ENCODE data around the gene AP3D1.
A peak's percentile ranks its signal among the peaks of the same experiment; 100 is the strongest.
"Not testable (repeated sequence)": the region's sequence is repeated elsewhere in the genome, so short reads cannot be mapped to it uniquely, and the experiment has no call there.

AP3D1 gene

GRCh38 chr19:2086695-2087620, 64.4 kb downstream of the AP3D1 start:
- peak overlapping the region; percentile 86 for H3K27ac Mint-ChIP-seq
- H3K9me3 Mint-ChIP-seq (ENCODE audit: low read depth); H3K36me3 Mint-ChIP-seq; H3K27me3 Mint-ChIP-seq: not testable (repeated sequence)
- peaks cover 64% of the 10 kb centered on the region for H3K4me1 Mint-ChIP-seq (ENCODE audit: low read depth)
- H3K4me3 Mint-ChIP-seq = peak overlapping the region; percentile 62

GRCh38 chr19:2084993-2085720, 66.2 kb downstream of the AP3D1 start:
- H3K27me3 Mint-ChIP-seq = no peaks in the 10 kb centered on the region
- H3K4me1 Mint-ChIP-seq (ENCODE audit: low read depth) = peaks cover 62% of the 10 kb centered on the region
- H3K4me3 Mint-ChIP-seq = peak overlapping the region; percentile 98
- H3K27ac Mint-ChIP-seq = peak overlapping the region; percentile 97
- no peaks in the 10 kb centered on the region for H3K9me3 Mint-ChIP-seq (ENCODE audit: low read depth)
- H3K36me3 Mint-ChIP-seq = peaks cover 7% of the 10 kb centered on the region

GRCh38 chr19:2083174-2083854, 68.1 kb downstream of the AP3D1 start:
- Mint-ChIP-seq H3K27ac (peak overlapping the region; percentile 97), H3K36me3 (peaks cover 7% of the 10 kb centered on the region), H3K4me3 (peak overlapping the region; percentile 98), H3K27me3 (no peaks in the 10 kb centered on the region), H3K9me3 (ENCODE audit: low read depth) (no peaks in the 10 kb centered on the region), H3K4me1 (ENCODE audit: low read depth) (peaks cover 58% of the 10 kb centered on the region)

DNA sequence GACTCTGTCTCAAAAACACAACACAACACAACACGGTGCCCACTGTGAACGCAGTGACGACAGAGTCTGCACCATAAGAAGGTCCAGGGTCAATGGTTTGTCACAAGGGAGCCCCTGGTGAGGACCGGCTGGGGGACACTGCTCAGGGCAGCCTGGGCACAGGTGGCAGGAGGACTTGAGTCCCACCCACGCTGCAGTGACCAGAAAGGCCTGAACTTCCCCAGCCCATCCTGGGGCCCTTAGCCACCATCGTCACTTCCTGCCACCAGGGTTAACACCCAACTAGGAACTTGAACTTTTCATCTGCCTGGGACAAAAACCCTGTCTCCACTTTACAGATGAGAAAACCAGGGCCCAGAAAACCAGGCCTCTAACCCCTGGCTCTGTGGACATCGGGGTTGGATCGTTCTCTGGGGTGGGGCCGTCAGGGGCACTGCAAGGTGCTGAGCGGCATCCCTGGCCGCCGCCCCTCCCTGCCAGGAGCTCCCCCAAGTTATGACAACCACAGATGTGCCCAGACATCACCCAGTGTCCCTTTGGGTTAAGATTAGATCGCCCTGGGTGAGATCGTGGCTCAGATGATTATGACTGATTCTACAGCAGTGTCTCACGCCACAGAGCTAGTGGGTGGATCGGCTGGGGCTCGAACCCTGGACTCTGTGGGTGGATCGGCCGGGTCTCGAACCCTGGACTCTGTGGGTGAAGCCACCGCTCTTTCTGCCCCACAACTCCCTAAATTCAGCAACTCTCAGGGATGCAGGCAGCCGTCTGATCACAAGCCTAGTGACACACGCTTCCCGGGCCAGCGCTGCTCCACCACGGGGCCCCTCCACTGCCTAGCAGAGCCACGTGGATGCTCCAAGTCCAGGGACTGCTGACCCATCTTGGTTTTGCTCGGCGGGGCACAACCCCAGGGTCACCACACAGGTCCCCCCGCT, 69.2 kb downstream of the AP3D1 start:
- Mint-ChIP-seq H3K4me1 (ENCODE audit: low read depth) (peaks cover 47% of the 10 kb centered on the region), H3K27ac (peak overlapping the region; percentile 97), H3K27me3 (no peaks in the 10 kb centered on the region), H3K36me3 (peaks cover 7% of the 10 kb centered on the region), H3K9me3 (ENCODE audit: low read depth) (no peaks in the 10 kb centered on the region), H3K4me3 (peak overlapping the region; percentile 98)

GRCh38 chr19:2080336-2080988, 70.9 kb downstream of the AP3D1 start:
- Mint-ChIP-seq H3K36me3 (peaks cover 7% of the 10 kb centered on the region), H3K27ac (peak overlapping the region; percentile 92), H3K9me3 (ENCODE audit: low read depth) (no peaks in the 10 kb centered on the region), H3K4me1 (ENCODE audit: low read depth) (peaks cover 37% of the 10 kb centered on the region), H3K4me3 (peak overlapping the region; percentile 80), H3K27me3 (no peaks in the 10 kb centered on the region)

GRCh38 chr19:2079865-2080301, 71.5 kb downstream of the AP3D1 start:
- Mint-ChIP-seq H3K27ac (peak overlapping the region; percentile 92), H3K27me3 (no peaks in the 10 kb centered on the region), H3K4me1 (ENCODE audit: low read depth) (peaks cover 33% of the 10 kb centered on the region), H3K36me3 (peaks cover 4% of the 10 kb centered on the region), H3K4me3 (peak overlapping the region; percentile 80), H3K9me3 (ENCODE audit: low read depth) (no peaks in the 10 kb centered on the region)

DNA sequence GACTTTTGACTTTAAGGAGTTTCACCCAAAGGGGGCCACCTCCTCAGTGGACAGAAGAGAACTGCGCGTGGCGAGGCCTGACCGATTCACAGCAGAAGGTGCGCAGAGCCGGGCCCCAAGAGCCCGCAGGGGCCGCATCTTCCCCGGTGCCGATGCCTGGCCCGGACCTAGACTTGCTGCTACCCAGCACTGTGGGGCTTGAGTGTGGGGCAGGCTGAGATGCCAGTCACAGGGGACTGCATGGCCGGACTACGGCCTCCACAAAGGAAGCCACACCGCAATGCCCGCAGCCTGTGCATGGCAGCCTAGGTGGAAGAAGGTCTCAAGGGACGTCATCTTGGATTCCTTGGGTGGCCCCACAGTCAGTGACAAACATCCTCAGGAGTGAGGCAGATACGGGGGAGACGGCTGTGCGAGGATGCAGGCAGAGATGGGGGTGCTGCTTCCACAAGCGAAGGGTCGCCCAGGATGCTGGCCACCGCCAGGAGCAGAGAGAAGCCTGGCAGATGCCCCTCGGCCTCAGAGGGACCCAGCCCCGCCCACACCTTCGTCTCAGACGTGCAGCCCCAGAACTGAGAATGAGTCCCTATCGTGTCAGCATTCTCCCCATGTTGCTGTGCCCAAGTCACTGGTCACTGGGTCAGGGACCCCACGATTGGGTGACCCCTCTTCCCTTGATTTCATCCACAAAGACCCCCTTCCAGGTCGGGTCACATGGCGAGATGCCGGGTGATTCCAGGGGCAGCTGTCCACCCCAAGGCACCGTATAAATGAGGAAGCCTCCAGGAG, 72.1 kb downstream of the AP3D1 start:
- Mint-ChIP-seq H3K4me1 (ENCODE audit: low read depth) (peaks cover 33% of the 10 kb centered on the region), H3K27ac (peak overlapping the region; percentile 92), H3K4me3 (peak overlapping the region; percentile 80), H3K36me3 (peaks cover 4% of the 10 kb centered on the region), H3K27me3 (no peaks in the 10 kb centered on the region), H3K9me3 (ENCODE audit: low read depth) (no peaks in the 10 kb centered on the region)

- peaks cover 4% of the 10 kb centered on the region for H3K36me3 Mint-ChIP-seq
- H3K27me3 Mint-ChIP-seq = no peaks in the 10 kb centered on the region
- peaks cover 32% of the 10 kb centered on the region for H3K4me1 Mint-ChIP-seq (ENCODE audit: low read depth)
- H3K27ac Mint-ChIP-seq = peak overlapping the region; percentile 41
- H3K9me3 Mint-ChIP-seq (ENCODE audit: low read depth) = no peaks in the 10 kb centered on the region
- H3K4me3 Mint-ChIP-seq = peak overlapping the region; percentile 42
These were observed 73.3 kb downstream of the AP3D1 start for GRCh38 chr19:2077833-2078619.

DNA sequence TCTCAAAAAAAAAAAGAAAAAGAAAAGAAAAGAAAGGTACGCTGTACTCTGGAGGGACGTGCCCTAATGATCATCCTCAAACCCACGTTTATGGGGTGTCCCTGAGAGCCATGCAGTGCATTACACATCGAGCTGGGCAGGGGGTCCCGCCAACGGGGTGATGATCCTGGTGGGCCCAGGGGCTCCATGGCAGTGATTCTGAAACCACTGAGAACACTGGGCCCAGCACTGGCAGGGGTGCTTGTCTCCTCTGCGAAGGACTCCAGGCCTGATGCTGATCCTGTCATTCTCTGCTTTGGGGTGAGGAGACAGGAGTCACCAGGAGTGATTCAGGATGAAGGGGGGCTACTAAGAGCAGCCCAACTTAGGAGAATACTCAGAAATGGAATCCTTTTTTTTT, 74.0 kb downstream of the AP3D1 start:
- Mint-ChIP-seq H3K27me3 (no peaks in the 10 kb centered on the region), H3K27ac (peak overlapping the region; percentile 41), H3K9me3 (ENCODE audit: low read depth) (no peaks in the 10 kb centered on the region), H3K4me1 (ENCODE audit: low read depth) (peaks cover 31% of the 10 kb centered on the region), H3K4me3 (no peak overlapping the region), H3K36me3 (peaks cover 5% of the 10 kb centered on the region)

- Mint-ChIP-seq H3K4me1 (ENCODE audit: low read depth) (peaks cover 31% of the 10 kb centered on the region), H3K4me3 (no peak overlapping the region)
These were observed 74.8 kb downstream of the AP3D1 start for GRCh38 chr19:2076526-2076944.

GRCh38 chr19:2072757-2073551, 78.4 kb downstream of the AP3D1 start:
- H3K27me3 Mint-ChIP-seq = no peaks in the 10 kb centered on the region
- H3K9me3 Mint-ChIP-seq (ENCODE audit: low read depth) = no peaks in the 10 kb centered on the region
- H3K27ac Mint-ChIP-seq = peak overlapping the region; percentile 82
- H3K36me3 Mint-ChIP-seq = peaks cover 2% of the 10 kb centered on the region
- H3K4me1 Mint-ChIP-seq (ENCODE audit: low read depth) = peaks cover 12% of the 10 kb centered on the region
- no peak overlapping the region for H3K4me3 Mint-ChIP-seq

More at GRCh38 chr19:2076526-2076944, 74.8 kb downstream of the AP3D1 start:
- Mint-ChIP-seq H3K36me3 (peaks cover 6% of the 10 kb centered on the region), H3K9me3 (ENCODE audit: low read depth) (no peaks in the 10 kb centered on the region), H3K27me3 (no peaks in the 10 kb centered on the region), H3K27ac (no peak overlapping the region)
